Stimulated activated naive B cell treated with anti-CD40 and anti-IgM and Interleukin-4, amounts not matched to agents 10 μg/mL and 1 μg/mL and 100 μg/mL, for 72 hours (primary cell): ENCODE results near the gene TFB1M.
"Not testable (repeated sequence)": the region's sequence is repeated elsewhere in the genome, so short reads cannot be mapped to it uniquely, and the experiment has no call there.

Source experiments
- ATAC-seq, 2 donors: fragments of 150-1000 bp; cut with Tn5 transposase; replicated peaks; 2 replicates each; pipeline ENCODE4 v1.10.0; 2021; ENCODE audit warnings: moderate library complexity in 1 of 2
- DNase-seq: peaks from one replicate; pipeline ENCODE4 v3.0.0; 2021
- H3K27ac Mint-ChIP-seq: one replicate; pipeline ENCODE4 v1.8.0; 2022; ENCODE audit warnings: mild to moderate bottlenecking, mixed read lengths
- H3K27me3 Mint-ChIP-seq, 2 donors: one replicate each; pipeline ENCODE4 v1.8.0; 2022; ENCODE audit warnings: mixed read lengths in 2 of 2
- H3K36me3 Mint-ChIP-seq, 2 donors: one replicate each; pipeline ENCODE4 v1.8.0; 2022; ENCODE audit warnings: mixed read lengths in 2 of 2, mild to moderate bottlenecking in 1 of 2
- H3K4me1 Mint-ChIP-seq, 2 donors: one replicate each; pipeline ENCODE4 v1.8.0; 2022; ENCODE audit warnings: mixed read lengths in 2 of 2, mild to moderate bottlenecking in 1 of 2
- H3K4me3 Mint-ChIP-seq, 2 donors: one replicate each; pipeline ENCODE4 v1.8.0; 2022; ENCODE audit warnings: mild to moderate bottlenecking in 2 of 2, mixed read lengths in 2 of 2, moderate library complexity in 1 of 2
- H3K9me3 Mint-ChIP-seq, 2 donors: one replicate each; pipeline ENCODE4 v1.8.0; 2022; ENCODE audit warnings: mixed read lengths in 2 of 2, mild to moderate bottlenecking in 1 of 2

The TFB1M gene

GRCh38 chr6:155219858-155220301, 94.4 kb downstream of the TFB1M start:
- ATAC-seq, result no peak
- Mint-ChIP-seq H3K27me3 (peaks cover 0 to 4% of the 10 kb centered on the region in 2 donors), H3K4me3 (no peak overlapping the region), H3K9me3 (no peaks in the 10 kb centered on the region), H3K36me3 (no peaks in the 10 kb centered on the region), H3K27ac (no peak overlapping the region), H3K4me1 (no peaks in the 10 kb centered on the region)
- no peak for DNase-seq

- H3K36me3 Mint-ChIP-seq, result no peaks in the 10 kb centered on the region
- no peaks in the 10 kb centered on the region for H3K4me1 Mint-ChIP-seq
- H3K4me3 Mint-ChIP-seq, result no peak overlapping the region
- ATAC-seq (no peak), DNase-seq (no peak)
- H3K27me3 Mint-ChIP-seq, result peaks cover 0 to 4% of the 10 kb centered on the region in 2 donors
- no peaks in the 10 kb centered on the region for H3K9me3 Mint-ChIP-seq
- no peak overlapping the region for H3K27ac Mint-ChIP-seq
Observed at GRCh38 chr6:155219299-155219698, 95.0 kb downstream of the TFB1M start.

- not testable (repeated sequence) for H3K27me3 Mint-ChIP-seq, ATAC-seq, H3K4me1 Mint-ChIP-seq, H3K36me3 Mint-ChIP-seq, H3K27ac Mint-ChIP-seq, H3K9me3 Mint-ChIP-seq, DNase-seq, H3K4me3 Mint-ChIP-seq
Observed at GRCh38 chr6:155218711-155219110, 95.6 kb downstream of the TFB1M start.

GRCh38 chr6:155216312-155217046, 97.8 kb downstream of the TFB1M start:
- peaks cover 0 to 4% of the 10 kb centered on the region in 2 donors for H3K27me3 Mint-ChIP-seq
- H3K27ac Mint-ChIP-seq, result no peak overlapping the region
- H3K9me3 Mint-ChIP-seq, result no peaks in the 10 kb centered on the region
- H3K4me1 Mint-ChIP-seq, result no peaks in the 10 kb centered on the region
- no peak overlapping the region for H3K4me3 Mint-ChIP-seq
- ATAC-seq (no peak), DNase-seq (no peak)
- no peaks in the 10 kb centered on the region for H3K36me3 Mint-ChIP-seq

GRCh38 chr6:155215906-155216305, 98.4 kb downstream of the TFB1M start:
- no peak for ATAC-seq
- no peaks in the 10 kb centered on the region for H3K4me1 Mint-ChIP-seq
- peaks cover 0 to 4% of the 10 kb centered on the region in 2 donors for H3K27me3 Mint-ChIP-seq
- no peak overlapping the region for H3K4me3 Mint-ChIP-seq
- H3K36me3 Mint-ChIP-seq, result no peaks in the 10 kb centered on the region
- no peak overlapping the region for H3K27ac Mint-ChIP-seq
- no peak for DNase-seq
- H3K9me3 Mint-ChIP-seq, result no peaks in the 10 kb centered on the region

- no peaks in the 10 kb centered on the region for H3K9me3 Mint-ChIP-seq
- H3K27ac Mint-ChIP-seq, result no peak overlapping the region
- no peaks in the 10 kb centered on the region for H3K36me3 Mint-ChIP-seq
- no peaks in the 10 kb centered on the region for H3K4me1 Mint-ChIP-seq
- peaks cover 0 to 4% of the 10 kb centered on the region in 2 donors for H3K27me3 Mint-ChIP-seq
- DNase-seq, result no peak
- H3K4me3 Mint-ChIP-seq, result no peak overlapping the region
- ATAC-seq, result no peak
Observed at GRCh38 chr6:155213611-155214372, 100.5 kb downstream of the TFB1M start.

GRCh38 chr6:155212616-155213380, 101.5 kb downstream of the TFB1M start:
- no peaks in the 10 kb centered on the region for H3K36me3 Mint-ChIP-seq
- ATAC-seq, result no peak
- H3K9me3 Mint-ChIP-seq, result no peaks in the 10 kb centered on the region
- H3K4me1 Mint-ChIP-seq, result no peaks in the 10 kb centered on the region
- H3K4me3 Mint-ChIP-seq, result no peak overlapping the region
- no peak overlapping the region for H3K27ac Mint-ChIP-seq
- peaks cover 0 to 4% of the 10 kb centered on the region in 2 donors for H3K27me3 Mint-ChIP-seq
- DNase-seq, result no peak

GRCh38 chr6:155212106-155212505, 102.2 kb downstream of the TFB1M start:
- Mint-ChIP-seq H3K4me1 (no peaks in the 10 kb centered on the region), H3K27me3 (peaks cover 0 to 4% of the 10 kb centered on the region in 2 donors), H3K4me3 (no peak overlapping the region), H3K9me3 (no peaks in the 10 kb centered on the region), H3K36me3 (no peaks in the 10 kb centered on the region), H3K27ac (no peak overlapping the region)
- no peak for ATAC-seq
- DNase-seq, result no peak

GRCh38 chr6:155207223-155207622, 107.1 kb downstream of the TFB1M start:
- no peak overlapping the region for H3K4me3 Mint-ChIP-seq
- no peak overlapping the region for H3K27ac Mint-ChIP-seq
- H3K27me3 Mint-ChIP-seq, result no peaks in the 10 kb centered on the region
- no peaks in the 10 kb centered on the region for H3K9me3 Mint-ChIP-seq
- no peak for ATAC-seq
- H3K36me3 Mint-ChIP-seq, result no peaks in the 10 kb centered on the region
- no peak for DNase-seq
- no peaks in the 10 kb centered on the region for H3K4me1 Mint-ChIP-seq
